Stomach smooth muscle (tissue), 2 donors: ENCODE measurements around the gene NEK7.

Experiments
- H3K27ac ChIP-seq: one replicate; pipeline ENCODE4 v1.7.0; 2013; ENCODE audit warnings: mild to moderate bottlenecking, low read length, inconsistent platforms
- H3K27me3 ChIP-seq, 2 donors: one replicate each; pipeline ENCODE4 v1.7.0; 2013; ENCODE audit warnings: low read length in 2 of 2; ENCODE audit not compliant: insufficient read depth in 2 of 2, control insufficient read depth in 1 of 2
- H3K36me3 ChIP-seq, 2 donors: one replicate each; pipeline ENCODE4 v1.7.0; 2013; ENCODE audit warnings: low read length in 2 of 2; ENCODE audit not compliant: control insufficient read depth in 2 of 2, insufficient read depth in 2 of 2
- H3K4me1 ChIP-seq: one replicate; pipeline ENCODE4 v1.7.0; 2013; ENCODE audit warnings: low read length; ENCODE audit not compliant: control insufficient read depth, insufficient read depth
- H3K4me3 ChIP-seq, 2 donors: one replicate each; pipeline ENCODE4 v1.7.0; 2013; ENCODE audit warnings: low read length in 2 of 2
- H3K9ac ChIP-seq, 2 donors: one replicate each; pipeline ENCODE4 v1.7.0; 2013; ENCODE audit warnings: low read length in 2 of 2, mild to moderate bottlenecking in 1 of 2
- H3K9me3 ChIP-seq, 2 donors: one replicate each; pipeline ENCODE4 v1.7.0; 2013; ENCODE audit warnings: low read length in 2 of 2; ENCODE audit not compliant: control insufficient read depth in 2 of 2
- donor health status: healthy.
- donor health status: Pancreatic carcinoma.

NEK7 gene

DNA sequence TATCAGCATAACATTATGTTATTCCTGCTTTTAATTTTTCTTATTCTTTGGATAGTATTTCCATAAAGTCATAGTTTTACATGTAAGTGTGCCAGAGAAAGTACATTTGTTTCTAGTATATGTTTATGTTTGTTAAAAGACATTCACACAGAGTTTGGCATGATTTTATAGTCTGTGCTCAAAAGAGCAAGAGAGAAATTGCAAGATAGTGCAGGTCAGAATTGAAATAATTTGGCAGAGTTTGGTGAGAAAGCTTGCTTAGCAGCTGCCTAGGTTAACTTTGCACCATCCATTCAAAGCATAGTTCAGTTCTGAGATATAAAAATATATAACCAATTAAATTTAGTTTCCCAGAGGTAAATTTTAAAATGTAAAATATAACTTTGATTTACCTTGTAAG lies 17.0 kb downstream of the NEK7 start:
- H3K27ac ChIP-seq: no peak overlapping the region
- H3K36me3 ChIP-seq: no peaks in the 10 kb centered on the region
- H3K27me3 ChIP-seq: no peaks in the 10 kb centered on the region
- no peaks in the 10 kb centered on the region for H3K9me3 ChIP-seq
- no peak overlapping the region for H3K9ac ChIP-seq
- no peak overlapping the region for H3K4me3 ChIP-seq
- H3K4me1 ChIP-seq: peaks cover 9% of the 10 kb centered on the region

DNA sequence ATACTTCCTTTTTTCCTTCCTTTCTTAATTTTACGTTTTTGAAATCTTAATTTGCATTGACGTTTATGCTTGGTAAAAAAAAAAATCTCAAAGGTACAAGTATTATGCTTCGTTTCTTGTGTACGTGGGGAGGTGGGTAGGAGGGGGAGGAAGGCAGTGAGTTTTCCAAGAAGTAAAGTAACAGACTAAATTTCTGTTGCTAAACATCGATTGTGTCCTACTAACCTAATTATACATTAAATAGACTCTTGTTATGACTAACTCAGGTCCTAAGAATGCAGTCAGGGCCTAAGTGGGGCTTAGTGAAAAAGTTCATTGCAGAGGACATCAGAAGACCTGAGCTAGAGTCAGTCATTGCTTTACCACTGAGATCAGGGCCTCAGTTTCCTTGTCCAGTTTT lies 17.5 kb downstream of the NEK7 start:
- peaks cover 6% of the 10 kb centered on the region for H3K4me1 ChIP-seq
- no peak overlapping the region for H3K27ac ChIP-seq
- no peaks in the 10 kb centered on the region for H3K9me3 ChIP-seq
- no peaks in the 10 kb centered on the region for H3K36me3 ChIP-seq
- no peak overlapping the region for H3K9ac ChIP-seq
- H3K27me3 ChIP-seq: no peaks in the 10 kb centered on the region
- no peak overlapping the region for H3K4me3 ChIP-seq

DNA sequence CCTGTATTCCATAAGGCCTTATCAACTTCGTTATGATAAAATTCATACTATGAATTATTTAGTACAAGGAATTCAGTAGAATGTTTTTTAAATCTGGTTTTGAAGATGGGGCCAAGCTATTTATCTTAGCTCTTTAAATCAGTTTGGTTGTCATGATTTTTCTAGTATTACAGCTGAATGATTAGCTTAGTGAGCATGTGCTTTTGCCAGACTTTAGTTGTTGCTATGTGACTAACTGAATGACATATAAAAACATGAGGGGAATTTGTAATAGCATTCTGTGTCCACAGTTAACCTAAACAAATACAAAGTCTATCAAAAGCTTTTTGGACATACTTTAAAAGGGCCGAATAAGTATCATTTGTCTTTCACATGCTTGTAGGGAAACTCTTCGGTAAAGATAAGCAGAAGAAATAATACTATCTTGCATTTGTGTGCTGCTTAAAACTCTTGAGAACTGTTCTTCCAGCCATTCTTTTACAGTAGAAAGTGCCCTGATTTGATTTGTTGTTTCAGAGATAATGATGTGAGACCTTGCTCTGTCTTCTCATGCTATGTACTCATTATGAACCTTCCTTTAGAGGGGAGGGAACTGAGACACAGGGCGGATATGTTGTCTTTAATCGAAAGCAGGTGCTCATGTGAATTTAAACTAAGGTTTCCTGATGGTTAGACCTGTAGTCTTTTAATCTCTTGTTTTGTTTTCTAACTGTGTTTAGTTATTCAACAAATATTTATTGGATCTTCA lies 18.8 kb downstream of the NEK7 start:
- H3K4me1 ChIP-seq: peaks cover 3% of the 10 kb centered on the region
- H3K9ac ChIP-seq: no peak overlapping the region
- H3K27ac ChIP-seq: no peak overlapping the region
- H3K4me3 ChIP-seq: no peak overlapping the region
- no peaks in the 10 kb centered on the region for H3K9me3 ChIP-seq
- no peaks in the 10 kb centered on the region for H3K36me3 ChIP-seq
- no peaks in the 10 kb centered on the region for H3K27me3 ChIP-seq

DNA sequence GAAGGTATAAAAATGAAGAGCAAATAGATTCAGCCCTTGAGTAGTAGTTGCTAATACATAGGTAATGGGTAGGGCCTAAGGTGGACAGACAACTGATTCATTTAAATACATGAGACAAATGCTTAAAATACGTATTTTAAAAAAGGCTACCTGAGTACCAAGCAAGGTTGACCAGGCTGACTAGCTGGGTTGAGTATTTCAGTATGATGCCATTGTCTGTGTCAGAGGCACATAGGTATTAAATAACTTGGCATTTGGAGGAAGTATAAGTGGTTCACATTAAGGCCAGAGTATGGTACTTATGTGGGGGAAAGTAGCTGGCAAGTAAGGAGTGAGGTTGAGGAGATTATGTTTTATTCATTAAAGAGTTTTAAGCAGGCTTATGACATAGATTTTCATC lies 19.4 kb downstream of the NEK7 start:
- no peak overlapping the region for H3K4me3 ChIP-seq
- peaks cover 3% of the 10 kb centered on the region for H3K4me1 ChIP-seq
- no peak overlapping the region for H3K9ac ChIP-seq
- H3K9me3 ChIP-seq: no peaks in the 10 kb centered on the region
- no peak overlapping the region for H3K27ac ChIP-seq
- no peaks in the 10 kb centered on the region for H3K36me3 ChIP-seq
- no peaks in the 10 kb centered on the region for H3K27me3 ChIP-seq

DNA sequence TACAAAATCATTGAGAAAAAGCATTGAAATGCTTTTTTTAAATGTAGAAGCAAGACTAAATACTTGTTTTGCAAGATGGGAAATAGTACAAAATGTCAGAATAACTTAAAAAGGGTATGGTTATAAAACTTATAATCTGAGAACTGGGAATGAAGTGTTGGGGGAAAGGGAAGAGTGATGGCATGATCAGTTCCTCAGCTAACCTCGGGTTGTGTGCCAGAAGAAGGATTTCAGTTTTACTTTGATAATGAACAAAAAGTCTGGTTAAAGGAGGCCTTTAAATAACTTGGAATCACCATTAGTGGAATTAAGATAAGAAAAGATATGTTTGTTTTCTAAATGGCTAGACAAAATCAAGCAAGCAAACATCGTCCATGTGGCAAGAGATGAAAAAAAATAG lies 20.7 kb downstream of the NEK7 start:
- Histone ChIP-seq H3K27me3 (no peaks in the 10 kb centered on the region), H3K36me3 (no peaks in the 10 kb centered on the region), H3K9me3 (no peaks in the 10 kb centered on the region), H3K9ac (no peak overlapping the region), H3K27ac (no peak overlapping the region), H3K4me3 (no peak overlapping the region), H3K4me1 (peaks cover 3% of the 10 kb centered on the region)

DNA sequence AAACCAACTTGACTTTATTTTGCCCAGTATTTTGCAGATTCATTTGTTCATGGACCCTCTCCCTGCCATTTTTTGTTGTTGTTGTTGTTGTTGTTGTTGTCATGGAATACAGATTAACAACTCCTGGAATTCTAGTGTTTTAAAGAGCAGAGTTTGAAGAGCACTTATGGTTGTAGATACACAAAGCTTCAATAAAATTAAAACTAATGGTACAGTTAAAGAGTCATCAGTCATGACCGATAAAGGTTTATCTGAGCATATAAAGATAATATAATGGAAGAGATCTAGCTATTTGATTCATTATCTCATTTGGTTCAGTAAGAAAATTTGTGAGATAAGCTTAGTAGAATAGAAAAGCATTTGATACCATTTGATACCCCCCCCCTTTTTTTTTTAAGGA lies 21.8 kb downstream of the NEK7 start:
- H3K36me3 ChIP-seq: no peaks in the 10 kb centered on the region
- no peaks in the 10 kb centered on the region for H3K27me3 ChIP-seq
- no peak overlapping the region for H3K27ac ChIP-seq
- no peaks in the 10 kb centered on the region for H3K9me3 ChIP-seq
- H3K4me1 ChIP-seq: peaks cover 3% of the 10 kb centered on the region
- no peak overlapping the region for H3K9ac ChIP-seq
- no peak overlapping the region for H3K4me3 ChIP-seq

DNA sequence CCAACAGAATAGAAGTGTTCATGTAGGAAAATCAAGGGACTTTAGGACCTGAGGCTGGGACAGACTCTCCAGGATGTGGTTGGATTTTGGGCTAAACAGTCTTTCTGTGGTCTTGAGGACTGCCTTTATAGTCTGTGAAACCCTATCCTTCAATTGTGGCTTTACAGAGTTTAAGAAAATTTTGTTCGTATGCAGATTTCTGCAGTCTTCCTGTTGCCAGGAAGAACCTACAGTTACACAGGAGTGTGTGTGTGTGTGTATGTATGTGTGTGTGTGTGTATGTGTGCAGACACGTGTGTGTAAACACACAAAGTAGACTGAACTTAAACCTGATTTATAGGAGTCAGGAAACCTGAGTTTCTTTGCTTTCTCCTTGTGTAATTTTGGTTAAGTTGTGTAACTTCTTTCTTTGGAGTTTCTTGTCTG lies 22.8 kb downstream of the NEK7 start:
- H3K36me3 ChIP-seq: no peaks in the 10 kb centered on the region
- no peaks in the 10 kb centered on the region for H3K9me3 ChIP-seq
- H3K4me3 ChIP-seq: no peak overlapping the region
- H3K4me1 ChIP-seq: no peaks in the 10 kb centered on the region
- H3K9ac ChIP-seq: no peak overlapping the region
- no peak overlapping the region for H3K27ac ChIP-seq
- no peaks in the 10 kb centered on the region for H3K27me3 ChIP-seq

DNA sequence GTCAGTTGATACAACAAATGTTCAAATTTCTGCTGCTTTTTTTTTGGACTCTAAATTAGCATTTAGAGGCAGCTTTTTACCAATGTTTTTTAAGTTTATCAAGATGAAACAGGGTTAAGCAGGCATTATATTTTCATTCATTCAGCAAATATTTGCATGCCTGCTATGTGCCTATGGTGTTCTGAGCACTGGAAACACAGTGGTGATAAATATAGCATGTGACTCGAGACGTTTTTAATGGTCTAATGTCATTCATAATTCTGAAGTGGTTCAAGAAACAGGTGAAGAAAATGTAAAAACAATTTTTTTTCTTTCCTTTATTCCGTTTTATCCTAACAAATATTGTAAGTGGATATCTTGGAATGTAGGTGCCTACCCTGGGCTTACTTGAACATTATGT lies 26.8 kb downstream of the NEK7 start:
- no peaks in the 10 kb centered on the region for H3K36me3 ChIP-seq

DNA sequence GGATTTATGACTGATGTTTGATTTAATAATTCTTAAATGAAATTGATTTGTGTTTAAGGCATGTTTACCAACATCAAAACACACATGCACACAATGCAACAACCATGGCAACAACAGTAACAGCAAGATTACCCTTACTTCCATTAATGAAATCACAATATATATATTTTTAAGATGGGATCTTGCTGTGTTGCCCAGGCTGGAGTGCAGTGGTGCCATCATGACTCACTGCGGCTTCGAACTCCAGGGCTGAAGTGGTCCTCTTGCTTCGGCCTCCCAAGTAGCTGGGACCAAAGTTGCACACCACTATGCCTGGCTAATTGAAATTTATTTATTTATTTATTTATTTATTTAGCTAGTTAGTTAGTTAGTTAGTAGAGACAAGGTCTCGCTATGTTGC lies 27.7 kb downstream of the NEK7 start:
- no peaks in the 10 kb centered on the region for H3K9me3 ChIP-seq
- no peak overlapping the region for H3K27ac ChIP-seq
- no peaks in the 10 kb centered on the region for H3K4me1 ChIP-seq
- H3K4me3 ChIP-seq: no peak overlapping the region
- no peaks in the 10 kb centered on the region for H3K27me3 ChIP-seq
- no peak overlapping the region for H3K9ac ChIP-seq
- H3K36me3 ChIP-seq: no peaks in the 10 kb centered on the region

More for the DNA sequence above, 26.8 kb downstream of the NEK7 start:
- Histone ChIP-seq H3K27me3 (no peaks in the 10 kb centered on the region), H3K4me1 (no peaks in the 10 kb centered on the region), H3K9me3 (no peaks in the 10 kb centered on the region), H3K4me3 (no peak overlapping the region), H3K27ac (no peak overlapping the region), H3K9ac (no peak overlapping the region)

DNA sequence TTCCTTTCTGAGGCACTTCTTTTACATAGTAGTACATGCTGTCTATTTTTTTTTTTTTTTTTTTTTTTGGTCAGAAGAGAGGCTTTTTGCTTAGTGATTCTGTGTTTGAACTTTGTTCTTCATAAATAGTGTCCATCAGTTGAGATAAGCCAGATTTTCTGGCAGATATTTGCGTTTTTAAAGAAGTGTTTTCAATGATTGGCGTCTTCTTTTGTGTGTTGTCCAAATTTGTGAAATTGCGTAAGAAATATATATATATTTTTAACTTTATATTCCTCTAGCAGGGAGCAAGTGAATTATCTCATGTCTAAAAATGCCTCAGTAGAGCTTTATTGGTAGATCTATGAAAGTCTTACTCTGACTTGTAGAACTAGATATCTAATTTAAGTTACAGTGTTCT lies 28.3 kb downstream of the NEK7 start:
- H3K4me1 ChIP-seq: no peaks in the 10 kb centered on the region
- no peak overlapping the region for H3K27ac ChIP-seq

DNA sequence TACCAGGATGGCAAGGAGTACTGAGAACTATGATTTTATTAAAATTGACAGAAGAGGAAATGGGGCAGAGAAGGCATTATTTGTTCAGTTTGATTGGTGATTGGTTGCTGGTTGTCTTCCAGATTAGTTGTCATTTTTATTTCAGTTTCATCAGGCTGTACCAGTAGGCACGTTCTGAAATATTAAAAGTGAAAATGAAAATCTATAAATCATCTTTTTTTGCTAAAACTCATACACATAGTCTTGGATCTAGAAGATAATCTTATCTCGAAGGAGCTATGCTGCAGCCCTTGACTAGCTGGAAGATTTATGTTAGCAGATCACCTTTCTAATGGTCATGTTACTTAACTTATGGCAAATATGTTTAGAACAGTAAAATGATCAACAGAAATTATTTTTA lies 29.0 kb downstream of the NEK7 start:
- H3K4me3 ChIP-seq: no peak overlapping the region
- H3K4me1 ChIP-seq: no peaks in the 10 kb centered on the region
- no peaks in the 10 kb centered on the region for H3K27me3 ChIP-seq
- H3K9me3 ChIP-seq: no peaks in the 10 kb centered on the region
- no peak overlapping the region for H3K9ac ChIP-seq
- no peaks in the 10 kb centered on the region for H3K36me3 ChIP-seq
- no peak overlapping the region for H3K27ac ChIP-seq

More for the DNA sequence above, 28.3 kb downstream of the NEK7 start:
- no peaks in the 10 kb centered on the region for H3K27me3 ChIP-seq
- H3K9ac ChIP-seq: no peak overlapping the region
- H3K4me3 ChIP-seq: no peak overlapping the region
- H3K36me3 ChIP-seq: no peaks in the 10 kb centered on the region
- no peaks in the 10 kb centered on the region for H3K9me3 ChIP-seq
